Fibroblast of lung (primary cell): ENCODE measurements around the gene MRTFA.

Experiments
- EZH2 ChIP-seq: IDR thresholded peaks from 2 replicates; pipeline ENCODE4 v1.5.1; 2012; ENCODE audit warnings: low read length, control low read depth, mild to moderate bottlenecking; ENCODE audit errors: missing control alignments
- TF ChIP-seq, protein P1 (sequence below), 2 donors: IDR thresholded peaks in 1 of 2; conservative IDR thresholded peaks in 1 of 2; 1 replicate in 1 of 2; 2 replicates in 1 of 2; pipeline ENCODE4 v1.5.1; 2011 to 2012; ENCODE audit warnings: low read length in 2 of 2, control low read depth in 1 of 2, inconsistent platforms in 1 of 2, low read depth in 1 of 2, mild to moderate bottlenecking in 1 of 2

DNA sequence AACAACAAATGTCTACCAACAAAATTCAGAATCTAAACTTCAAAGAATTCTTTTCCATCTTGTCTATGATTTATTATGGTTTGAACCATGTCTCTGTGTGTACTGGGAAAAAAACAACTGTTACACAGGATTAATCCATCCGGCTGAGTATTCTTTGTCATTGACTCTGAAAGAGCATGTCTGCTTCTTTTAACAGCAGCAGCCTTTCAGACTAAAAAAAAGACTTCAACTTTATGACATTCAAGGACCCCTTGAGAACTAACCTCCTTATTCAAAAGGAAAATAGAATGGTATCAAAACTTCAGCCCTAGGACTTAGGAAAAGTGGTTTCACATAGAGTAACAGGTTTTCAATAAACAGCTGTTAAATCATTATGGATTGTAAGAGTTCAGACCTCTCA lies 79.9 kb downstream of the MRTFA start:
- TF ChIP-seq, protein P1, sequence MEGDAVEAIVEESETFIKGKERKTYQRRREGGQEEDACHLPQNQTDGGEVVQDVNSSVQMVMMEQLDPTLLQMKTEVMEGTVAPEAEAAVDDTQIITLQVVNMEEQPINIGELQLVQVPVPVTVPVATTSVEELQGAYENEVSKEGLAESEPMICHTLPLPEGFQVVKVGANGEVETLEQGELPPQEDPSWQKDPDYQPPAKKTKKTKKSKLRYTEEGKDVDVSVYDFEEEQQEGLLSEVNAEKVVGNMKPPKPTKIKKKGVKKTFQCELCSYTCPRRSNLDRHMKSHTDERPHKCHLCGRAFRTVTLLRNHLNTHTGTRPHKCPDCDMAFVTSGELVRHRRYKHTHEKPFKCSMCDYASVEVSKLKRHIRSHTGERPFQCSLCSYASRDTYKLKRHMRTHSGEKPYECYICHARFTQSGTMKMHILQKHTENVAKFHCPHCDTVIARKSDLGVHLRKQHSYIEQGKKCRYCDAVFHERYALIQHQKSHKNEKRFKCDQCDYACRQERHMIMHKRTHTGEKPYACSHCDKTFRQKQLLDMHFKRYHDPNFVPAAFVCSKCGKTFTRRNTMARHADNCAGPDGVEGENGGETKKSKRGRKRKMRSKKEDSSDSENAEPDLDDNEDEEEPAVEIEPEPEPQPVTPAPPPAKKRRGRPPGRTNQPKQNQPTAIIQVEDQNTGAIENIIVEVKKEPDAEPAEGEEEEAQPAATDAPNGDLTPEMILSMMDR (conservative IDR thresholded peaks at IDR 0.05 in 1 of 2, IDR thresholded peaks at IDR 0.05 in 1 of 2; ENCODE audit: low read depth in 1 of 2, low read length in 2 of 2) = no peak
- no peak for TF ChIP-seq EZH2
